Measurements from ENCODE around the gene NARS2.

NARS2 gene

GRCh38 chr11:78429209-78429608, 145.5 kb downstream of the NARS2 start:
- no peak for DNase-seq

DNA sequence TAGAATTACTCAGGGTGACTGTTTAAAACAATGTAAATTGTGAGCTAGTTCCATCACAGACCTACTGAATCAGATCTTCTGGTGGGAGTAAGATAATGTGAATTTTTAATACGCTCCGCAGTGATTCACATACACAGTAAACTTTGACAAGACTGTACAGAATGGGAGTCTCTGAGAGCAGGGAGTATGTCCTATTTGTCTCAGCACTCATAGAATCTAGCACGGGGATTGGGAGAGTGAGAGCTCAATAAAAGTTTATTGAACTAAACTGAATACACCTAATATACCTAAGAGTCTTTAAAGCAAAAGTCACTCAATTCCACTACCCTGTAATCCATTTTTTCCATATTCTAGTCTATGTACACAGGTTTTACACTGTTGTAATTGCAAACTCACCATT, 145.9 kb downstream of the NARS2 start:
- DNase-seq, result no peak

DNA sequence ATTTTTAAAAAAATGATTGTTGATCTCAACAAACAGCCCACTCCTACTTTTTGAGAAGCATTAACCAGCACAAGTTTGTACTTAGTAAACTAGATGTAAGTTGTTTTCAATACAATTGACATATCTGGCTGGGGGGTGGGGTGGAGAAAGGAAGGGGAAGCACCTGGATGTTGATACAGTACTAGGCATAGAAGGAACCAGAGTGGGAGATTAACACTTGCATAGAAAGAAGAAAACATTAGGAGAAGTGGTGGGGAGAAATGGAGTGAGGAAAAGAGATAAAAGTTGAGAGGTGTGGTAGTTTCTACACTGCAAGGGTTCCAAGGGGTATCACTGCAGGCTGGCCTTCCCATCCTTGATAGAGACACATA, 146.4 kb downstream of the NARS2 start:
- peak in 1 of 2 donors; percentile 5 for DNase-seq

DNA sequence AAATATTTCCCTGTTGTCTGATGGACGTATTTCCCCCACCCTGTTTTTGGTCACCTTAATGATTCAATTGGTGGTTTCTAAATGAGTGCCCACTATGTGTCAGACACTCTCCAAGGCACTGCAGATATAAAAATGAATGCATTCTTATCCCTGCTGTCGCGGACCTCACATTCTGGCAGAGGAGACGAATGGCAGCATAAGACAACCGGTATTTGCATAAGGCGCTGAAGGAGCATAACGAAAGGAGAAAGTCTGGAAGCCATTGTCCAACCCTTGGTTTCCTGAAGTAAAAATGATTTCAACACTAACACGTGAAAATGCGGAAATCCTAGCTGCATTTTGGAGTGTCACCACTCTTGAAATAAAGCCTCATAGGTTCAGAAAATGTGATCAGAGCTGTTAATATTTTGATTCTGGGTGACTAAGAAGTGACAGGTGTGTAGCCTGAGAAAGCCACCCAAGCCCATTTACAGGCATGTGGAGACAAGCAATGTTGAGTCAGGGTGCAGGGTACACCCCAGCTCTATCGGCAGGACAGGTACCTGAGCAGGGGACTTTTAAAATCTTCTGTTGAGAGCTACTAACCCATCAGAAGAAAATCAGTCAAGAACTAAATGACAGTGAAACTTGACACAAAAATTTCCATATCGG, 146.9 kb downstream of the NARS2 start:
- DNase-seq, result peak in 1 of 2 donors; percentile 35

DNA sequence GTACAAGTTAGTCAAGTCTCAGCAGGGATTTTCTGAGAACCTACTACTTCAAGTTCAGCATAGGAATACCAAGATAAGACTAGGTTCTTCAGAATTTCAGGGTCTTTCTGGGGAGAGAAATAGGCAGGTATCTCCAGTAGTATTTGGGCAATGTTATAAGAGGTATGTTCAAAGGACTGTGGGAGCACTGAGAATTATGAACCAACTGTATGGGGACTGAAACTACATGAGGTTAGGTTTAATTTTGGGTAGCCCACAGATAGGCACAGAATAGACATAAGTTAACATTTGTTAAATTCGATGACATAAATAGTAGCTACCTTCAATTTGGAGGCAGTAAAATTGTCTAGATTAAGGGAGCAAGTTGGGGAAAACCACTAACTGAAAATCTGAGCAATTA, 147.8 kb downstream of the NARS2 start:
- no peak for DNase-seq

GRCh38 chr11:78425399-78426070, 149.1 kb downstream of the NARS2 start:
- no peak for DNase-seq

GRCh38 chr11:78424334-78425270, 150.1 kb downstream of the NARS2 start:
- DNase-seq, result peak in 1 of 2 donors; percentile 39

DNA sequence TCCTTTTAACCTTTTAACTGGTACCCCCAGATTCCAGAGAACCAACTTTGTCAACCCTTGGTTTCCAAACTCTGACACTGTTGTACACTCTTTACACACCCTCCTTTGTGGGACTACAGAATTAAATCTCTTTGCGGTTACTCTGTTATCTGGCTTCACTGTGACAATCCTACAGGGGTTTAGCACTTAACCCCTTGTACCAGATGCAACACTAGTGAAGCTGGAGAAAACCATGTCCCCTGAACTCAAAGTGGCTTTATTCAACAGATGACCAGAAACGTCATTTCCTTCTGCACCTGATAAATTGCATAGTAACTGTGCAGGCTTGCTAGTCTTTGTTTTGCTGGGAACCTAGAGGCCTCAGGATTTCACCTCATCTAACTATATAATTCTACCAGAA, 151.4 kb downstream of the NARS2 start:
- no peak for DNase-seq

DNA sequence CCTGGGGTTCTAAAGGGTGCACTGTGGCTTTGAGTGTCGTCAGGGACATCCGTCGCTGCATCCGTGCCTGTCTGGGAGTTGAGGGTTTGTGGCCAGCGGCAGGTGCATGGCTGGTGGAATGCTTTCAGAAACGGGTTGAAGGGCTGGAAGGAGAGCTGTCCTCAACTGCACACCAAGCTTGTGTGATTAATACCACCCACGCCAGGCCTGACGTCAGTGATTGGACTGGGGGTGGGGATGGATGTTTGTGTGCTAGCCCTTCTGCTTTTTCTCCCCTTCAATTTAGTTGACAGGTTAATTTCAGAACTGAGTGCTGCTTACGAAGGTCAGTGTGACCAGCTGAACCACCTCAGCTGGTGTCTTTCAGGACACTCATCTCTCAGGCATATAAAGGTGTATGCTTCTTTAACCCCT, 153.9 kb downstream of the NARS2 start:
- peak in 1 of 2 donors; percentile 78 for DNase-seq

DNA sequence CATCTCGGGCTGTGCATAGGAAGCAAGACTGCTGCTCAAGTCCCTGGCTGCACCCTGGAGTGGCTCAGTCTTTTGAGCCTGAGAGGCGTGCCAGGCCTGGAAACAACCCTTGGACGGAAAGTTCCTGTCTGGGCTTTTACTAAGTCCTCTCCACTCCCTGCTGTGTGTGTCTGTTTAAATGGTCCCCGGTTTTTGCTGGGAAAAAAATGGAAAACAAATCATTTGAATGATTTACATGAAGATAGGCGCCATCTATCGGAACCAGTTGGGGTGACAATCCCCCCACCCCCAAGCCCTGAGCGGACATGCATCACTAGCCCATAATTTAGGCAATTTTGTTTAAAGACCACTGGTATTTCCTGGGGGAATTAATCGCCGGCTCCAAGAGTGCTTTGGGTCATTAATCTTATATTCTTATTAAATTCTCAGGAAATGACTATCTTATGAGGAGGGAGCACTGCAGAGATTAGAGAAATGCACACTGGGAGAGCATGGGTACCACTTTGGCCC, 154.4 kb downstream of the NARS2 start:
- DNase-seq, result peak; percentile 37 to 47

GRCh38 chr11:78419327-78419726, 155.3 kb downstream of the NARS2 start:
- peak in 1 of 2 donors; percentile 69 for DNase-seq

DNA sequence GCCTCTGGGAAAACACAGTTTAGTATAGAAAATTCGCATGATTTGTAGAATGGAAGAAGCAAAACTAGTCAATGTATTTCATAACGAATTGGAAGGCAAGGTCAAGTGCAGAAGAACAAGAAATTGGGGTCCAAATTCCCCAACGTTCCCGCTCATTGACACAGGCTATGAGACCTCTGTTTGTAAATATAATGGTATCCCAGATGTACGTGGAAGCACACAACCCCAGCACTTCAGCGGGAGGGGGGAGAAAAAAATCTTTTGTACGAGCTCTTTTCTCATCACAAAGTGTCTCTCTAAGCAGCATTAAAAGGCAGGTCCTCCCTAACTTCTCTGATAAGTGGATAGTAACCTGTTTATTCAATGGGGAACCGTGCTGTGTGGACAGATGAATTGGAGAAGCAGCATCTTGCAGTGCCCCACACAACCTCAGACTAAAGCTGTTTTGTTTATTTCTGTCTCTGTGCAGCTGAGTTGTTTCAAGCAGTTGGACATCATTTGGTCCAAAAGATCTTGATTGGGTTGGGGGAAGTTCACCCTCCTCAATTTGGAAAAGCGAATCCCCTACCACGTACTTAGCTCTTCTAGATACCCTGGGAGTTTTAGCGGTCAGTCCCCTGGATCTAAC, 156.0 kb downstream of the NARS2 start:
- DNase-seq, result no peak

GRCh38 chr11:78417888-78418583, 156.6 kb downstream of the NARS2 start:
- peak; percentile 85 to 86 for DNase-seq

- peak in 1 of 2 donors; percentile 30 for DNase-seq
Measured at GRCh38 chr11:78417175-78417887, 157.3 kb downstream of the NARS2 start, which contains the start of gene GAB2. GAB2 (minus strand) TSS chr11:78417820; CDS start chr11:78417720, 100 bp downstream.

GRCh38 chr11:78416285-78417174, 158.1 kb downstream of the NARS2 start:
- peak; percentile 77 to 85 for DNase-seq

DNA sequence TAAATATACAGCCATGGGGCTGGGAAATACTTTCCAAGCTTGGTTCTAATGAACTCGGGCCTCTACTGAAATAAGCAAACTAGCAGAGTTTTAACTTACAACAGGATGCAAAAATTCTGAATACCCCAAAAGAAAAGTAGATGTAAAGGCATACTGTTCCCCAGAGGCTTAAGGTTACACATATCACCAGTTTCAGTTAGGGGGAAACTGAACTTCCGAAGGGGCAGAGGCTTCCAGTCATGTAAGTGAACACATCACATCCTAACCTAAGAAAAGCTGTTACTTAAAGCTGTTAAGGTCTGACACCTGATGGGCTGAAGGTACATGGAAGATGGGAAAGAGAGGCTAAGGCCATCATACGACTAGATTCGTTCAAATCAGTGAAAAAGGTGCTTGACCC, 159.3 kb downstream of the NARS2 start:
- no peak for DNase-seq

DNA sequence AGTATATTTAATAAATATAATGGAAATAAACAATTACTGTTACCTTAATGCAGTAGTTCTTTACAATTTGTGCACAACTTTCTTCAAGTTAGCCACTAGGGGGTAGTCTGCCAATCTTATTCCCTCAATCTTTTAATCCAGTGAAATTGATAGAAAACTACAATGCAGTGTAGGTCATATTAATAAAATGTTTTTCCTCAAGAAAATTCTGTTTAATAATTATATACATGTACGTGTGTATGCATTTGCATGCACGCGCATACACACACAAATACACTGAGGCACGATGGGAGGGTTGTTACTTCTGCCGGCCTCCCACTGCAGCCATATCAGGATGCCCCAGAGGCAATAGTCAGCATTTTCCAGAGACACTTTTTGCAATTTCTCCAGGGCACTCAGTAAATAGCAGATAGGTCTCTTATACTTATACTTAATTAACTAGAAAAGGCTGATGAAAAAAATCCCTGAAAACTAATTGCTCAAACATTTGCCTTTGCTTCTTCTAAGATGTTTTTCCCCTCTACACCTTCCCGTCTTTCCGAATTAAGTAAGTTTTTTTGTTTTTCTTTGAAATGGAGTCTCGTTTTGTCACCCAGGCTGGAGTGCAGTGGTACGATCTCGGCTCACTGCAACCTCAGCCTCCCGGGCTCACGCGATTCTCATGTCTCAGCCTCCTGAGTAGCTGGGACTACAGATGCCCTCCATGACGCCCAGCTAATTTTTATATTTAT, 160.2 kb downstream of the NARS2 start:
- peak in 1 of 2 donors; percentile 21 for DNase-seq

GRCh38 chr11:78408619-78409018, 166.0 kb downstream of the NARS2 start:
- no peak for DNase-seq

DNA sequence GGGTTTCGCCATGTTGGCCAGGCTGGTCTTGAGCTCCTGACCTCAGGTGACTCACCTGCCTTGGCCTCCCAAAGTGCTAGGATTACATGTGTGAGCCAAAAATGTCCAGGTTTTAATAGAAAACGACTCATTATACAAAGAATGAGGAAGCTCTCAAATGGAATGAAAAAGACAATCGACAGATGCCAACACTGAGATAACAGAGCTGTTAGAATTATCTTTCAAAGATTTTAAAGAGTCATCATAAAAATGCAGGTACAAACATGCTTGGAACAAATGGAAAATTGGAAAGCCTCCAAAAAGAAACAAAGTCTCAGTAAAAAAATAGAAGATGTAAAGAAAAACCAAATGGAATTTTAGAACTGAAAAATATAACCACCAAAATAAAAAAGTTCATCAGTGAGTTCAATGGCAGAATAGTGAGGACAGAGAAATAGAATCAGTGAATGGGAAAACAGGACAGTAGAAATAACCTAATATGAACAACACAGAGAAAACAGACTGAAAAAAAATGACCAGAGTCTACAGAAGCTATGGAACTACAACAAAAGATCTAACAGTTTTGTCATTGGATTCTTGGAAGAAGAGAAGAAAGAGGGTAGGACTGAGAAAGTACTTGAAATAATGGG, 168.0 kb downstream of the NARS2 start:
- DNase-seq, result no peak
